Mucosa of rectum (tissue), 2 donors: ENCODE results near the gene FAM98C.
"Not testable (repeated sequence)": the region's sequence is repeated elsewhere in the genome, so short reads cannot be mapped to it uniquely, and the experiment has no call there.

ENCODE experiments used
- H3K27ac ChIP-seq, 2 donors: one replicate each; pipeline ENCODE4 v1.7.0; 2013; ENCODE audit warnings: inconsistent platforms in 2 of 2, low read depth in 2 of 2, low read length in 2 of 2
- H3K27me3 ChIP-seq, 2 donors: one replicate each; pipeline ENCODE4 v1.7.0; 2013; ENCODE audit warnings: low read length in 2 of 2; ENCODE audit not compliant: control insufficient read depth in 2 of 2, insufficient read depth in 2 of 2
- H3K36me3 ChIP-seq, 2 donors: one replicate each; pipeline ENCODE4 v1.7.0; 2013; ENCODE audit warnings: low read length in 2 of 2; ENCODE audit not compliant: control insufficient read depth in 2 of 2, insufficient read depth in 2 of 2
- H3K4me1 ChIP-seq, 2 donors: one replicate each; pipeline ENCODE4 v1.7.0; 2013; ENCODE audit warnings: low read length in 2 of 2, mild to moderate bottlenecking in 1 of 2; ENCODE audit not compliant: control insufficient read depth in 2 of 2, insufficient read depth in 2 of 2
- H3K4me3 ChIP-seq, 2 donors: one replicate each; pipeline ENCODE4 v1.7.0; 2013; ENCODE audit warnings: low read length in 2 of 2
- H3K9ac ChIP-seq, 2 donors: one replicate each; pipeline ENCODE4 v1.7.0; 2013; ENCODE audit warnings: low read length in 2 of 2, low read depth in 1 of 2, mild to moderate bottlenecking in 1 of 2
- H3K9me3 ChIP-seq, 2 donors: one replicate each; pipeline ENCODE4 v1.7.0; 2013; ENCODE audit warnings: low read length in 2 of 2; ENCODE audit not compliant: control insufficient read depth in 2 of 2
- donor health status: healthy.
- donor health status: Normal muscosa, but diverticular disease.

Gene FAM98C

DNA sequence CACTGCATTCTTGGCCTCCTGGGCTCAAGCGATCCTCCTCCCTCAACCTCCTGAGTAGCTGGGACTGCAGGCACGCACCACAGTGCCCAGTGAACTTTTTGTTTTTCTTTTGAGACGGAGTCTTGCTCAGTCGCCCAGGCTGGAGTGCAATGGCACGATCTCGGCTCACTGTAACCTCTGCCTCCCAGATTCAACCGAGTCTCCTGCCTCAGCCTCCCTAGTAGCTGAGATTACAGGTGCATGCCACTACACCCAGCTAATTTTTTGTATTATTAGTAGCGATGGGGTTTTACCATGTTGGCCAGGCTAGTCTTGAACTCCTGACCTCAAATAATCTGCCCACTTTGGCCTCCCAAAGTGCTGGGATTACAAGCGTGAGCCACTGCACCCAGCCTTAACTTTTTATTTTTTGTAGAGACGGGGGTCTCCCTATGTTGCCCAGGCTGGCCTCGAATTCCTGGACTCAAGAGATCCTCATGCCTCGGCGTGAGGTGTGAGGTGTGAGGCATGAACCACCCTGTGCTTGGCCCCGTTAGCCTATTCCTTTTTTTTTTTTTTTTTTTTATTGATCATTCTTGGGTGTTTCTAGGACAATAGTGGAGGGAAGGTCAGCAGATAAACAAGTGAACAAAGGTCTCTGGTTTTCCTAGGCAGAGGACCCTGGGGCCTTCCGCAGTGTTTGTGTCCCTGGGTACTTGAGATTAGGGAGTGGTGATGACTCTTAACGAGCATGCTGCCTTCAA, 39.8 kb upstream of the FAM98C start:
- H3K9ac ChIP-seq, H3K36me3 ChIP-seq, H3K9me3 ChIP-seq, H3K4me1 ChIP-seq, H3K27ac ChIP-seq: not testable (repeated sequence)
- H3K4me3 ChIP-seq: peak overlapping the region; percentile 73 to 77
- H3K27me3 ChIP-seq: peaks cover 19 to 25% of the 10 kb centered on the region in 2 donors

DNA sequence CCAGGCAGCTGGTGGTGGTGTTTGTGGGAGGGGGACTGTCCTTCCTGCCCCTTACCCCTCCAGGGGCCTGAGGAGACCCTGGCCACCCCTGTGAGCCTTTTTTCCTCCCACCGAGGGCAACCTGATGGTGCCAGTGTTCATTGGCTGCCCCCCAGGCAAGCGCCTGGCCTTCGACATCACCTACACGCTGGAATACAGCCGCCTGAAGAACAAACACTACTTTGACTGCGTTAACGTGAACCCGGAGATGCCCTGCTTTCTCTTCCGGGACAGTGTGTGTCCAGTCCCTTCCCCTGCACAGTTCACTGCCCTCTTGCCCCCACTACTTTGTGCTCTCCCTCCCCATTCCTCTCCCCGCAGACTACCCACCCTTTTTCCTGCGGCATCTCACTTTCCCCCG, 35.9 kb upstream of the FAM98C start:
- Histone ChIP-seq H3K36me3 (no peaks in the 10 kb centered on the region), H3K4me1 (peaks cover 4% of the 10 kb centered on the region in 2 donors), H3K27ac (no peak overlapping the region), H3K9me3 (no peaks in the 10 kb centered on the region), H3K9ac (no peak overlapping the region), H3K27me3 (peaks cover 0 to 5% of the 10 kb centered on the region in 2 donors), H3K4me3 (no peak overlapping the region)

DNA sequence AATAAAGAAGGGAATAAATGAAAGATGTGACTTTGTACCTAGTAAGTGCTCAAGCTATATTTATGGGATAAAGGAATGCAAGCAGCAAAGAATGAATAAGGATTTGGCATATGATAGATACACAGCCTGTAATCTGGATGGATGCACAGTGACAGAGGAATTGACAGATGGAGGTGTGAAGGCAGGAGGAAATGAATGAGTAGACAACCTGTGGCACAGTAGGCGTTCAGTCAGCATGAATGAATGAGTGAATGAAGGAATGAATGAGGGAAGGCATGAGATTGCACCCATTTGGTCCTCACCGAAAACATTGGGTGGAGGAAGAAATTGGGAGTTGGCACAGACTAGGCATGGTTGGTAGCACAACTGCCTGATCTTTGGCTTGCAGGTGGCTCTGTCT, 33.3 kb upstream of the FAM98C start:
- Histone ChIP-seq H3K9me3 (no peaks in the 10 kb centered on the region), H3K36me3 (no peaks in the 10 kb centered on the region), H3K4me3 (no peak overlapping the region), H3K9ac (no peak overlapping the region), H3K27ac (no peak overlapping the region), H3K4me1 (peaks cover 0 to 6% of the 10 kb centered on the region in 2 donors), H3K27me3 (peaks cover 0 to 5% of the 10 kb centered on the region in 2 donors)

DNA sequence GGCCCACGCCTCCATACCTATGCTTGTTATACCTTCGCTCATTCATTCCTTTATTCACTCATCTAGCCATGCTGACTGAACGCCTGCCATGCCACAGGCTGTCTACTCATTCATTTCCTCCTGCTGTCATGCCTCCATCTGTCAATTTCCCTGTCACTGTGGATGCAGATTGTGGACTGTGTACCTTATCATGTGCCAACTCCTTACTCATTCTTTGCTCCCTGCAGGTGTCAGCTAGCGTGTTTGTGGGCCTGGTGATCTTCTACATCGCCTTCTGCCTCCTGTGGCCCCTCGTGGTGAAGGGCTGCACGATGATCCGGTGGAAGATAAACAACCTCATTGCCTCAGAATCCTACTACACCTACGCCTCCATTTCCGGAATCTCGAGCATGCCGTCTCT, 32.6 kb upstream of the FAM98C start:
- Histone ChIP-seq H3K4me1 (peaks cover 0 to 7% of the 10 kb centered on the region in 2 donors), H3K27ac (no peak overlapping the region)

DNA sequence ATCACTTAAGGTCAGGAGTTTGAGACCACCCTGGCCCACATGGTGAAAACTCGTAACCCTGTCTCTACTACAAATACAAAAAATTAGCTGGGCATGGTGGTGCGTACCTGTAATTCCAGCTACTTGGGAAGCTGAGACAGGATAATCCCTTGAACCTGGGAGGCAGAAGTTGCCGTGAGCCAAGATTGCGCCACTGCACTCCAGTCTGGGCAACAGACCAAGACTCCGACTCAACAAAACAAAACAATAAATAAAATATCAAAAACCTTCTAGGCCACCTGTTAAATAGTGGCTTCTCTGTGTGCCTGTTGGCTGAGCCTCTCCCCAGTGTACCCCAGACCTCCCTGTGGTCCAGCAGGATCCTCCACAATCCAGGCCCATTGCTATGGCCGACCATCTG, 31.8 kb upstream of the FAM98C start:
- Histone ChIP-seq H3K4me1 (peaks cover 7 to 15% of the 10 kb centered on the region in 2 donors), H3K27me3 (peaks cover 0 to 5% of the 10 kb centered on the region in 2 donors), H3K36me3 (no peaks in the 10 kb centered on the region), H3K9me3 (no peaks in the 10 kb centered on the region), H3K9ac (no peak overlapping the region), H3K27ac (no peak overlapping the region), H3K4me3 (no peak overlapping the region)

More for the DNA sequence above, 32.6 kb upstream of the FAM98C start:
- Histone ChIP-seq H3K27me3 (peaks cover 0 to 5% of the 10 kb centered on the region in 2 donors), H3K9me3 (no peaks in the 10 kb centered on the region), H3K9ac (no peak overlapping the region), H3K4me3 (no peak overlapping the region), H3K36me3 (no peaks in the 10 kb centered on the region)

DNA sequence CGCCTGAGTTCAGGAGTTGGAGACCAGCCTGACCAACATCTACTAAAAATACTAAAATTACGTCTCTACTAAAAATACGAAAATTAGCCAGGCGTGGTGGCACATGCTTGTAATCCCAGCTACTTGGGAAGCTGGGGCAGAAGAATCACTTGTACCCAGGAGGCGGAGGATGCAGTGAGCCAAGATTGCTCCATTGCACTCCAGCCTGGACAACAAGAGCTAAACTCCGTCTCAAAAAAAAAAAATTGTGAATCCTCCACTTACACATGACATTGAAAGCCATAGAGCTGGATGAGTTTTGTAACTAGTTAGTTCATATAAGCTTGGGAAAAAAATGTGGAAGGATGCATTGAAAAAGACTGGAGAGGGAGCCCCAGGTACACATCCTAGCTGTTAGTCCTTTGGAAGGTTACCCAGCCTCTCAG, 29.0 kb upstream of the FAM98C start:
- H3K4me3 ChIP-seq: peak overlapping the region; percentile 84 to 87

DNA sequence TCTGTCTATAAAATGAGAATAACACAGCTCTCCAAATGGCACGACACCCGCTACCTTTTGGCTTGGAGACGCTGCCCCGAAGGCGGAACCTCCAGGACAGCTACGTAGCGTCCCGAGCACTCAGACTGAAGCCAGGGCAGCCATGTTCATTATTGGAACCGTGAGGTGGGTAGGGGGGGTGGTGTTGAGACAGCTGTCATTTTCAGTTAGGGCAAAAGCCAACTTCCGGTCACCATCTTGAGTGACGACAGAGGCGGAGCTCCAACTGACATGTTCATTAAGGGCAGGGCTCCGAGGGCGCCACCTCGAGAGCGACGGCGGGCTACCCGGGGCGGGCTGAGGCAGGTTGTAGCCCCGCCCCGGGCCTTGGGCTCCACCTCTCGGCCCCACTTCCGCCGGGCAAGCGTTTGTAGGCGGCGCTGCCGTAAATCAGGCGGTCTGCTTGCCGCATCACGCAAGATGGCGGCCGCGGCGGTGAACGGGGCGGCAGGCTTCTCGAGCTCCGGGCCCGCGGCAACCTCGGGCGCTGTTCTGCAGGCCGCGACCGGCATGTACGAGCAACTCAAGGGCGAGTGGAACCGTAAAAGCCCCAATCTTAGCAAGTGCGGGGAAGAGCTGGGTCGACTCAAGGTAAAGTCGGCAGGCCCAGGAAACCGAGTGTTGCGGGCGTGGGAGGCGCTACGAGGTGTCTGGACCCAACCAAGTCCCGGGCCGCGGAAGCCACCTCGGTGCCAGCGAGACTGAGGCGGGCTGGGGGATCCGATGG, 28.4 kb upstream of the FAM98C start, which contains the start of gene PSMD8:
PSMD8 (plus strand) TSS at position 240 of the 766 bp plus-strand sequence; CDS start at position 271, 31 bp downstream.
- Histone ChIP-seq H3K27me3 (peaks cover 0 to 5% of the 10 kb centered on the region in 2 donors), H3K9me3 (no peaks in the 10 kb centered on the region), H3K9ac (peak within 1 kb of the TSS; percentile 93 to 97), H3K36me3 (peaks cover 13 to 15% of the 10 kb centered on the region in 2 donors), H3K27ac (peak within 1 kb of the TSS; percentile 86 to 92), H3K4me1 (peaks cover 12 to 19% of the 10 kb centered on the region in 2 donors), H3K4me3 (peak within 1 kb of the TSS; percentile 93)

More for the DNA sequence above, 29.0 kb upstream of the FAM98C start:
- peak overlapping the region; percentile 32 to 97 for H3K9ac ChIP-seq
- H3K27me3 ChIP-seq: peaks cover 0 to 5% of the 10 kb centered on the region in 2 donors
- no peaks in the 10 kb centered on the region for H3K9me3 ChIP-seq
- peaks cover 7 to 9% of the 10 kb centered on the region in 2 donors for H3K36me3 ChIP-seq
- H3K4me1 ChIP-seq: peaks cover 12 to 19% of the 10 kb centered on the region in 2 donors
- peak overlapping the region; percentile 85 to 92 for H3K27ac ChIP-seq

DNA sequence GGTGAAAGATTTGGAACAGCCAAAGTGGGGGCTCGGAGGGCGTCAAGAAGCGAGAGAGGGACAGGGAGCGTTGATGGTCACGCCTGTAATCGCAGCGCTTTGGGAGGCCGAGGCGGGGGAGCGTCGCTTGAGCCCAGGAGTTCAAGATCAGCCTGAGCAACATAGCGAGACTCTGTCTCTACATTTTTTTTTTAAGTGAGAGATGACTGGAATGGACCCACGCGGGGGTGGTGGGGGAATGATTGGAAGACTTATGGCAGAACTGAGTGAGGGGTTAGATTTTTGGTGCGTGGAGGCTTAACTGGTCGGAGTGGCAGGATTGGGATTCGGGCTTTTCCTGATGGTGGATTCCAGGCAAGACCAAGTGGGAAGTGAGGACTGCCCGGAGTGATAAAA, 27.8 kb upstream of the FAM98C start:
- H3K27me3 ChIP-seq: no peaks in the 10 kb centered on the region
- H3K27ac ChIP-seq: peak overlapping the region; percentile 86 to 92
- peaks cover 12 to 19% of the 10 kb centered on the region in 2 donors for H3K4me1 ChIP-seq
- peaks cover 13 to 18% of the 10 kb centered on the region in 2 donors for H3K36me3 ChIP-seq
- H3K4me3 ChIP-seq: peak overlapping the region; percentile 93
- H3K9ac ChIP-seq: peak overlapping the region; percentile 93 to 97
- no peaks in the 10 kb centered on the region for H3K9me3 ChIP-seq

DNA sequence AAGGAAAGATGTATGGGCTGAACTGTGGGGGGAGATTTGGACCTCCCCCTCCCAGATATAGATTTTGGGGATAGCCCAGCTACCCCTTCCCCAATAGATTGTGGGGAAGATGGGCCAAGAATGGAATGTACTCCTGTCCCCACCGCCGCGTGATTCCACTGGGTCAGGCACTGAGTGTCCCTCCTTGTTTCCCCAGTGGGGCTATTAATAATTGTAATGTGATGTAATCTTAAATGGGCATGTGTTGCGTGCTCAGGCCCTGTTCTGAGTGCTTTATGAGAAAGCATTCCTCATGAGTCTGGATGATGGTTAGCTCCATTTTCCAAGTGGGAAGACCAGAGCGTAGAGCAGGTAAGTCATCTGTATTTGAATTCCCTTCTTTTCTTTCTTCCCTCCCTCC, 27.1 kb upstream of the FAM98C start:
- H3K4me3 ChIP-seq: peak overlapping the region; percentile 93
- H3K27ac ChIP-seq: no peak overlapping the region
- H3K9ac ChIP-seq: peak overlapping the region; percentile 93 to 97
- H3K36me3 ChIP-seq: peaks cover 19 to 24% of the 10 kb centered on the region in 2 donors
- peaks cover 12 to 19% of the 10 kb centered on the region in 2 donors for H3K4me1 ChIP-seq
- no peaks in the 10 kb centered on the region for H3K9me3 ChIP-seq
- no peaks in the 10 kb centered on the region for H3K27me3 ChIP-seq

DNA sequence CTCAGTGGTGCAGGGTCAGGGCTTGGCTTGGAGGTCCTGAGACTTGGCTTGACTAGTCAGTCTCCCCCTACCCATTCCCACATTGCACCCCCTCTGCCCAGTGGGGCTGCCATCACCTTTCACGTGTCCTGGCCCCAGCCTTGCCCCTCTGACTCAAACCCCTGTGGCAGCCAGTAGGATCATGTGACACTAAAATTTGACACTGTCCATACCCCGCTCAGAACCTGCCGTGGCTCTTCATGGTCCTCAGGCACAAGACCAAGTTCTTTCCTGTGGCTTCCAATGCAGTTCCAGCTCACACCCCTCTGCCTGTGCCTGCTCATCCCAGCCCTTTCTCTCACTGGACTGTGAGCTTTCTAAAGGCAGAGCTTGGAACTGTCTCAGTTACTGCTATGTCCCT, 26.3 kb upstream of the FAM98C start:
- H3K27ac ChIP-seq: no peak overlapping the region
- no peaks in the 10 kb centered on the region for H3K27me3 ChIP-seq
- no peaks in the 10 kb centered on the region for H3K9me3 ChIP-seq
- no peak overlapping the region for H3K9ac ChIP-seq
- peaks cover 27 to 33% of the 10 kb centered on the region in 2 donors for H3K36me3 ChIP-seq
- peaks cover 12 to 19% of the 10 kb centered on the region in 2 donors for H3K4me1 ChIP-seq
- no peak overlapping the region for H3K4me3 ChIP-seq
